Heart right ventricle (tissue), 16 donors: ENCODE measurements around the gene CCDC3. TPM values are rescaled to one million over a fixed set of nuclear protein-coding genes. Genes with fewer than 3 reads are reported as not detected.

Experiments used
- ATAC-seq, 8 donors: fragments of 200-7000 bp; cut with Tn5 transposase; one replicate each; pipeline ENCODE4 v1.9.1; 2020; ENCODE audit warnings: mild to moderate bottlenecking in 8 of 8, moderate library complexity in 8 of 8, moderate number of reproducible peaks in 1 of 8
- DNase-seq, 2 donors: peaks; one replicate each; pipeline ENCODE4 v3.0.0-alpha.2; 2020
- H3K27ac ChIP-seq, 10 donors: fragments of 200-600 bp; sonication (generic) in 2 of 10; one replicate each; pipeline versions ENCODE4 v1.5.0 to v1.8.0; 2020 to 2022; ENCODE audit warnings: mild to moderate bottlenecking in 3 of 10
- H3K27me3 ChIP-seq, 7 donors: fragments of 200-600 bp; one replicate each; pipeline ENCODE4 v1.8.0; 2021 to 2022; ENCODE audit warnings: mild to moderate bottlenecking in 2 of 7
- H3K36me3 ChIP-seq, 9 donors: fragments of 200-600 bp; sonication (generic) in 1 of 9; one replicate each; pipeline versions ENCODE4 v1.5.0 to v1.8.0; 2020 to 2022; ENCODE audit warnings: mild to moderate bottlenecking in 2 of 9
- H3K4me1 ChIP-seq, 9 donors: fragments of 200-600 bp; sonication (generic) in 1 of 9; one replicate each; pipeline versions ENCODE4 v1.5.0 to v1.8.0; 2020 to 2022; ENCODE audit warnings: mild to moderate bottlenecking in 4 of 9
- H3K4me3 ChIP-seq, 10 donors: fragments of 200-600 bp; sonication (generic) in 2 of 10; one replicate each; pipeline versions ENCODE4 v1.5.0 to v1.8.0; 2020 to 2022; ENCODE audit warnings: mild to moderate bottlenecking in 7 of 10, moderate library complexity in 2 of 10
- H3K9me3 ChIP-seq, 11 donors: fragments of 200-600 bp in 10 of 11; sonication (generic) in 2 of 11; one replicate each; pipeline versions ENCODE4 v1.5.0 to v1.8.0; 2013 to 2022; ENCODE audit warnings: mild to moderate bottlenecking in 2 of 11, control low read depth in 1 of 11, moderate library complexity in 1 of 11
- WGBS, 2 donors: extraction: QIAGEN DNeasy Blood & Tissue Kit; methylation state at CpG; one replicate each; pipeline ENCODE4 v1.1.7; 2013; ENCODE audit warnings: inconsistent platforms in 1 of 2; 5-methylcytosine and 5-hydroxymethylcytosine counted together
- intact Hi-C, 10 donors: fragments of 100-400 bp; cut with DNase I; formaldehyde crosslinking; loops; one replicate each; pipeline versions ENCODE4 v1.11.1 to v1.14.2; 2022
- polyA plus RNA-seq, 2 donors: library from polyadenylated mRNA; stranded (reverse); fragments of 200-250 nt; gene quantifications; one replicate each; pipeline ENCODE4 v1.2.3, GENCODE V29; 2013
- total RNA-seq, 10 donors: library from RNA; stranded (reverse); fragmentation: NEBNext Ultra II Directional in 3 of 10; extraction: Animal tissue kit (Norgen Biotek cat#: 25700) in 3 of 10; gene quantifications; one replicate each; pipeline versions ENCODE4 v1.2.1 to v1.2.4, GENCODE V29; 2021 to 2023
- TF ChIP-seq, protein P1 (sequence below), 9 donors: fragments of 200-600 bp; sonication (generic) in 2 of 9; IDR thresholded peaks; one replicate each; pipeline versions ENCODE4 v1.5.0 to v1.8.0; 2021 to 2022; ENCODE audit warnings: antibody characterized with exemption in 9 of 9, mild to moderate bottlenecking in 5 of 9, moderate library complexity in 1 of 9
- donor health status: Arrhythmogenic right ventricular cardiomyopathy.
- donor health status: ischemic (EF 13 %, LVEDD 7.1; RV severe dilation, severe dysfunction).
- donor health status: healthy with polysubstance abuse.
- donor health status: DM: no; HTN: yes; CAD: no.
- donor health status: DM: no; HTN: no; CAD: no.
- donor health status: ischemic (EF 25% LVEDD 6.9; RV normal size, moderate dysfunction).
- donor health status: ischemic (EF 25% LVEDD 5.7; RV mildly dilated, moderate dysfunction).
- donor health status: healthy.
- donor health status: DM: yes; HTN: yes; CAD: no.
- donor health status: Ischemic cardiomyopathy.
- donor health status: ischemic (EF 35%, LVEDD 5.7; RV mildly dilated, moderate dysfunction).
- donor health status: nonischemic (EF 11% LVEDD 7.7; RV severe dilation, severe dysfunction).
- donor health status: DM: yes; HTN: yes; CAD: no.
- donor health status: PGD.
- donor health status: ischemic (EF 29% LVEDD 5.4; RV normal size, mild dysfunction).
- donor health status: nonischemic (EF 23%, LVEDD 6.1; RV moderate dilation, normal function).

CCDC3 gene
- total and polyA plus RNA-seq, 12 donors: 2.6 to 14.3 (median 6.9) TPM

DNA sequence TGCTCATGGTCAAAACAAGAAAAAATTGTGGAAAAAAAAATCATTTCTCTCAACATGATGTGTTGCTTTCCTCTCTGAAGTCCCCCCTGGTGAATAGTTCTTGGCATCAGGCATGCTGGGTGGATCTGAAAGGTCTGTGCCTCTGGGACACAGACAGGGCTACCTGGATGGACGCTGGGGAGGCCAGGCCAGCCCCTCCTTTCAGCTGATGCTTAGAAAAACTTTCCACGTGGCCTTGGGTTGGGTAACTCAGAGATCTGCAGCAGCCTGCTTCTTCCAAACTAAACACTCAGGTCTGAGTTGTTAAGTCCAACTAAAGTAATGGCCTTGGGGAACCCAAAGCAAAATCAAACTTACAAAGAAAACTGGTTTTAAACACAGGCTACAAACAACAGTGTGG is 113.0 kb downstream of the CCDC3 start:
- TF ChIP-seq, protein P1, sequence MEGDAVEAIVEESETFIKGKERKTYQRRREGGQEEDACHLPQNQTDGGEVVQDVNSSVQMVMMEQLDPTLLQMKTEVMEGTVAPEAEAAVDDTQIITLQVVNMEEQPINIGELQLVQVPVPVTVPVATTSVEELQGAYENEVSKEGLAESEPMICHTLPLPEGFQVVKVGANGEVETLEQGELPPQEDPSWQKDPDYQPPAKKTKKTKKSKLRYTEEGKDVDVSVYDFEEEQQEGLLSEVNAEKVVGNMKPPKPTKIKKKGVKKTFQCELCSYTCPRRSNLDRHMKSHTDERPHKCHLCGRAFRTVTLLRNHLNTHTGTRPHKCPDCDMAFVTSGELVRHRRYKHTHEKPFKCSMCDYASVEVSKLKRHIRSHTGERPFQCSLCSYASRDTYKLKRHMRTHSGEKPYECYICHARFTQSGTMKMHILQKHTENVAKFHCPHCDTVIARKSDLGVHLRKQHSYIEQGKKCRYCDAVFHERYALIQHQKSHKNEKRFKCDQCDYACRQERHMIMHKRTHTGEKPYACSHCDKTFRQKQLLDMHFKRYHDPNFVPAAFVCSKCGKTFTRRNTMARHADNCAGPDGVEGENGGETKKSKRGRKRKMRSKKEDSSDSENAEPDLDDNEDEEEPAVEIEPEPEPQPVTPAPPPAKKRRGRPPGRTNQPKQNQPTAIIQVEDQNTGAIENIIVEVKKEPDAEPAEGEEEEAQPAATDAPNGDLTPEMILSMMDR (IDR thresholded peaks at IDR 0.05): no peak
- Histone ChIP-seq H3K4me1 (peaks cover 0 to 12% (median 0%) of the 10 kb centered on the region in 9 donors), H3K36me3 (no peaks in the 10 kb centered on the region), H3K4me3 (no peak overlapping the region), H3K27ac (no peak overlapping the region), H3K9me3 (peaks cover 0 to 35% (median 17%) of the 10 kb centered on the region in 11 donors), H3K27me3 (peaks cover 0 to 10% (median 0%) of the 10 kb centered on the region in 7 donors)
- no peak for DNase-seq
- intact Hi-C loops: no loop called here
- WGBS, 2 donors: 57% methylated on average over 2 of the region's 2 CpGs
- ATAC-seq: no peak

DNA sequence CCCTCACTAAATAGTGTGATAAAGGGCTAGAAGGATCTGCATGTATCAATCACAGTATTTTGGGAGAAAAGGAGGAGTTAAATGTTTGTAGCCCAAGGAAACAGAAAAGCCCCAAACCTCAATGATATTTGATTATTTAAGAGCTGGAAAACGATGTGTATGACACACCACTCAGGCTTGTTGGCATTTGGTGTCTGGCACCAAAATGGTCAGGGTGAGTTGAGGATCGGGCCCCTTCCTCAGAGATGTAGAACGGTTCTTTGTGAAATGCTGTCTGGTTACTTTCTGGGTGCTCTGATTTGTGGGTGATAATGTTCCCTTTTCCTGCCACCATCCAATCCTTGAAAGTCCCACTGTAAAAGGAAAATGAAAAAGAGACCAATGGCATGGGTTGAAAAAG is 113.7 kb downstream of the CCDC3 start:
- Histone ChIP-seq H3K4me1 (peaks cover 0 to 12% (median 0%) of the 10 kb centered on the region in 9 donors), H3K4me3 (no peak overlapping the region), H3K9me3 (peaks cover 0 to 28% (median 10%) of the 10 kb centered on the region in 11 donors), H3K27me3 (peaks cover 0 to 10% (median 0%) of the 10 kb centered on the region in 7 donors), H3K27ac (peak overlapping the region in 1 of 10 donors; percentile 19), H3K36me3 (no peaks in the 10 kb centered on the region)
- intact Hi-C loops: no loop called here
- TF ChIP-seq, protein P1 (IDR thresholded peaks at IDR 0.05): no peak
- DNase-seq (no peak), ATAC-seq (no peak)
- WGBS, 2 donors: 69 to 71% methylated on average over 3 of the region's 3 CpGs

DNA sequence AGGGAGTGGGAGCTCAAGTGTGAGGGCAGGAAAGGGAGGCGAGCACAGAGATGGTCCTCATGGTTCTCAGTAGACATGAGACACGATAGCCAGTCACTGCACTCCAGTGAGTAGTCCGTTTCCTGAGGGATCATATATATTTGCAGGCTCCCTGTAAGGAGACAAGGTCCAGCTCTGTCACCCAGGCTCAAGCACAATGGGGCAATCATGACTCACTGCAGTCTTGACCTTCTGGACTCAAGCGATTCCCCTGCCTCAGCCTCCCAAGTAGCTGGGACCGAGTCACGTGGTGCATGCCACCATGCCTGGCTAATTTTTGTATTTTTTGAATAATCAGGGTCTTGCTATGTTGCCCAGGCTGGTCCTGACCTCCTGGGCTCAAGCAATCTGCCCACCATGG is 116.7 kb downstream of the CCDC3 start:
- peaks cover 0 to 5% (median 0%) of the 10 kb centered on the region in 11 donors for H3K9me3 ChIP-seq
- intact Hi-C loops: no loop called here
- H3K4me1 ChIP-seq: peaks cover 0 to 15% (median 0%) of the 10 kb centered on the region in 9 donors
- no peak overlapping the region for H3K4me3 ChIP-seq
- H3K27ac ChIP-seq: no peak overlapping the region
- 82 to 91% methylated on average over 6 of the region's 6 CpGs for WGBS, 2 donors
- TF ChIP-seq, protein P1 (IDR thresholded peaks at IDR 0.05): no peak
- no peaks in the 10 kb centered on the region for H3K36me3 ChIP-seq
- DNase-seq (no peak), ATAC-seq (no peak)
- H3K27me3 ChIP-seq: peaks cover 0 to 10% (median 0%) of the 10 kb centered on the region in 7 donors

DNA sequence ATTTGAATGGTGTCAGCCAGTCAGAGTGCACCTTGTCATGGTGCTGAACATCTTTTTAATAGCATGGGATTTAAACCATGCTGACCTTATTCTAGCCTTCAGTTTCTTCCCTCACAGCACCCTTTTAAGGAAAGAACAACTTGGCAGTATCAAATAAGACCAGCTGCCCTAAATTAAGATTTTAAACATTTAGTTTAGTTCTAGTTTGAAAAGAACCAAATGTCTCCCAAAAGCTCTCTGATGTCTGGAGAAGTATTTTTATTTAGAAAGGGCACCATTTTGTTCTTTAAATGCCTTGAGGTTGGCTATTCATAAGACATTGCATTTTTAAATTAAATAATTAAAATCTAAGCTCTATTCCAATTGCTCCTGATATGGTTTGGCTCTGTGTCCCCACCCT is 121.1 kb downstream of the CCDC3 start:
- TF ChIP-seq, protein P1 (IDR thresholded peaks at IDR 0.05): no peak
- Histone ChIP-seq H3K9me3 (peaks cover 0 to 9% (median 0%) of the 10 kb centered on the region in 11 donors), H3K27me3 (peaks cover 0 to 10% (median 0%) of the 10 kb centered on the region in 7 donors), H3K4me3 (no peak overlapping the region), H3K4me1 (peaks cover 0 to 14% (median 0%) of the 10 kb centered on the region in 9 donors), H3K36me3 (no peaks in the 10 kb centered on the region), H3K27ac (no peak overlapping the region)
- DNase-seq: no peak
- intact Hi-C loops: no loop called here
- peak in 1 of 8 donors; percentile 38 for ATAC-seq
